GM21447 (cell line): ENCODE results near the gene TMEM176A.

Experiments
- ATAC-seq: cut with Tn5 transposase; IDR thresholded peaks from one replicate; pipeline ENCODE4 v1.9.1; 2021; ENCODE audit not compliant: unreplicated experiment

The TMEM176A gene

DNA sequence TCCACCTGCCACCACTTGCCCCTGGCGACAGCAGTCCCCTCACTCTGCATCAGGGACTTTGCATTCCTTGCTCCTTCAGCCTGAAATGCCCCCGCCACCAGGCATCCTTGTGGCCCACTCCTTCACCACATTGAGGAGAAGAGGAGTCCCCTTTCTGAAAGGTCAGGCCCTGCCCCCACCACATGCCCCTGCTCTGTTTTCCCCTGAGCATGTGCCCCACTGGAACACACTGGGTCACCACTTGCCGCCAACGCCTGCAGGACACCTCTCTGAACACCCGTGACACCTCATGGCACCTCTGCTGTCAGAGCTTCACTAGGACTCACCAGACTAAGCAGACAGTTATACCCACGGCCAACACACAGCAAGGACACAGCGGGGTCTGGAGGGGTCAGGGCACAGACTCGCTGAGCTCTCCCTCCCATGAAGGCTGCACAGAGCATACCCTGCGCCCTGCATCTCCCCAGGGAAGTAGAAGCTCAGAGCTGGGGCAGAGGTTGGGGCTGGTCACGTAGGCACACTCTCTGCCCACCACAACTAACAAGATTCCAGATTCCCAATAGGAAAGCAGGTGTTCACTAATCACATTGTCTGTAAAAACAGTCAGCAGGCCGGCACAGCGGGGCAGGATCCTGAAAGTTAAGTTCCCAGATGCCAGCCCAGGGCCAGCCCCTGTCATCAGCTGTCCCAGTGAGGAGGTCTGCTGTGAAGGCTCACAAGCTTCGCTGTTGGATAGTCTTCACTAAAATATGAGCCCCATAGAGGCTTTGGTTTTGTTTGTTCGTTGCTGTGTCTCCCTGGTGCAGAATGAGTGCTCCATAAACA lies 45.9 kb downstream of the TMEM176A start:
- no peak for ATAC-seq

DNA sequence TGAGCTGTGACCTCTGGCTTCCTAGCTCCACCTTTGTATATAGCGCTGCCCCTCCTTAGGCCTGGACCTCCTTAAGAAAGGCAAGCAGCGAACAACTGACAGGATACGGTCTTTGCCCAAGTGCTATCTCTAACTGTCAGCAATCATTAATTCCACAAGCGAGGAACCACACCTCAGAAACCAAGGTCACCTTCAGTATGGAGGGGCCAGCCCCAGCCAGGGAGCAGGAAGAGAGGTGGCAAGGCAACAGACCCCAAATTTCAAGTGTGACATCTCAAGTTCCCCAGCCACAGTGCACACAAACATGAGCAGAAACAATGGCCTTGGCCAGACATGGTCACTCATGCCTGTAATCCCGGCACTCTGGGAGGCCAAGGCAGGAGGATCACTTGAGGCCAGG lies 47.0 kb downstream of the TMEM176A start:
- ATAC-seq = no peak

DNA sequence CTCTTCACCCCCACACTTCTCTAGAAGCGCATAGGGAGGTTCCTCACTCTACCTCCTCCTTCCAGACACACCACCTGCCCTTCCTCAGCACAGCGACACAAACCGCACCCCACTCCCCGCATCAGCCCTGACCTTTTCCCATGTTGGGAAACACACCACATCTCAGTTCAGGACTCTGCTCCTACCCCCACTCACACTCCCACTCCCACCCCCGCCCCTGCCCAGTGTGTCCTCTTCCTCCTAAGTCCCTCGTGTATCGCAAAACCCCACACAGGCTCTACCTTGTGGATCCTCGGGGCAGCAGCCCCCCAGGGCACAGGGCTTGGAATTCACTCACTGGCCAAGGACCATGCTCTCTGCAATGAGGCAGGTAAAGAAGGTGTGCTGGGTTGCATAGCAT lies 47.5 kb downstream of the TMEM176A start:
- no peak for ATAC-seq

DNA sequence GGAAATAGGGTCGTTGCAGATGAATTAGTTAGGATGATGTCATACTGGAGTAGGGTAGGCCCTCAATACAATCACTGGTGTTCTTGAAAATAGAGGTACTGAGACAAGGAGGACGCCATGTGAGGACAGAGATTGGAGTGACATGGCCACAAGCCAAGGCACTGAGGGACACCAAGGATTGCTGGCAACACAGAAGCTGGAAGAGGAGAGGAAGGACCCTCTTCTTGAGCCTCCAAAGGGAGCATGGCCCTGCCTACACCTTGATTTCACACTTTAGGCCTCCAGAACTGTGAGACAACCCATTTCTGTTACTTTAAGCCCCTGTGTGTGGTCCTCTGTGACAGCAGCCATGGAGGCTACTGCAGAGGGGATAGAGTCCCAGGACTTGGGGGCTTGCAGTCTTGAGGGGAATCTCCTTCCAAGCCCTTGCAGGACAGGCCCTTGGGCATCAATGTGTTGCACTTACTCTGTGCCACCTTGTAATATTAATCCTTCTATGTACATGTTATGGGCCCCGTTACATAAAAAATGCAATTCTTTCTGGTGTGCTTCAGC lies 48.1 kb downstream of the TMEM176A start:
- ATAC-seq = no peak

DNA sequence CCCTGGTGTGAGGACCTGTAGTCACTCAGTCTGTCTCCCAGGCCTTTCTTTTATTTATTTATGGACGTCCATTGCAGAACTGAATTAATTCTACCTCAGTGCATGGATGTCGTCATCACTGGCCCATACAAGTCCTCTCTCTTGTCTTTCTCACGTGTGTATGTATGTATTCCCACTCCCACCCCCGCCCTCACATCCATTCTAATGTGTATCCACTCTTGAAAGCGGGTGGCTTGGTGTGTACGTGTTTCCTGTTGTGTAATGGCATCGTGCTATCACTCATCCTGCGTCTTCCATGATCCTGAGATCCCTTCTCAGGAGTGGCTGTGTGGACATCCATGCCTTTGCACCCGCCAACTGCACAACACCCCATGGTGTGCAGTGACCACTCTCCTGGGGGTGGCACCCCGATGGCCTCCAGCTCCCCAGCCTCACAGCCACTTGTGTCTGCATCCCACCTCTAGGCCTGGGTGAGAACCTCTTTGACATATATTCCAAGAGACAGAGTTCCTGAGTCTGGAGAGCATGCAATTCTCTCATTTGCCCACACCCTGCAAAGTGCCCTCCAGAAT lies 48.7 kb downstream of the TMEM176A start:
- ATAC-seq = no peak

DNA sequence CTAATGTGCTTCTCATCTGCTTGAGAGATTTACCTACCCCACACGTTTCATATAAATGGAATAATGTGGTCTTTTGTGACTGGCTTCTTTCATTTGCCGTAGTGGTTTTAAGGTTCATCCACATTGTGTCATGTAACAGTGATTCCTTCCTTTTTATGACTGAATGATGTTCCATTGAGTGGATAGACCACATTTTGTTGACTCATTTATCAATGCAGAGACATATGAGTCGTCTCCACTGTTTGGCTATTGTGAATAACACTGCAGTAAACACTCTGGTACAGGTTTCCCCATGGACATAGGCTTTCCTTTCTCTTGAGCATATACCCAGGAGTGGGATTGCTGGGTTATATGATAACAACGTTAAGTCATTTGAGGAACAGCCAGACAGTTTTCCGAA lies 49.7 kb downstream of the TMEM176A start:
- no peak for ATAC-seq

DNA sequence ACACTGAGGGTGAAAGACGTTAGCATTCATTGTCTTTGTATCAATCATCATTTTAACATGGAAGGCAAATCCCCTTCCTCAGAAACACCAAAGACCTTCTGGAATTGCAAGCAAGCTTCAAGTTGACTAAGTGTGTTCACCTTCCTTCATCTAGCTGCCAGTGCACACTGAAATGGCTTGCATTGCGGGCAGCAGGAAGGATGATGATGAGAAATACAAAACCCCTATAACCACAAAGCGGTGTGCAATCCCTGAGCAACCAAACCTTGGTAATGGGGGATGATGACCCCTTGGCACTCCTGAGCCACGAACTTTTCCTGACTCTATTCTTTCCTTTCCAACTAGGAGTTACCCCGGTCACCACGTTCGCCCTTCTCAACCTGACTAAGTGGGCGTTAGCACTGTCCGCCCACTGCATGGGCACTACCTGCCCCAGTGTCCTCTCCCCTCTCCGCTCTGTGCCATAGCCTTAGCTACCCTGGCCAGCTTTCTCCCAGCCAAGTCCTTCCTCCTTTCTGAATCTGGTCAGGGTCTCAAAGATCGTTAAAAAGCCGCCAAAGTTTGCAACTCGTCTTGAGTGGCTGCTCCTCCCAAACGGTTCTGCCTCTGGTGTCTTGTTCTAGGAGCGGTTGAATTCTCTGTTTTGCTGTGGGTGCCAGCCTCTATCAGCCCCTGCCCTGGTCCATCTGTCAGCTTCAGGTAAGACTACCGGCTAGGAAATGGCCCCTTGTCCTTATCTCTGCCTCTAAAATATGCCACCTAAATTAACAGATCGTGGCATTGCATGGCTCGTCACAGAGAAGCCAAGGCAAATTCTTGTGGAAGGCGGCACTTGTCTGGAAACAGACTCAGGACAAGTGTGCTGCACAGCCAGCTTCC lies 51.2 kb downstream of the TMEM176A start:
- ATAC-seq = no peak

DNA sequence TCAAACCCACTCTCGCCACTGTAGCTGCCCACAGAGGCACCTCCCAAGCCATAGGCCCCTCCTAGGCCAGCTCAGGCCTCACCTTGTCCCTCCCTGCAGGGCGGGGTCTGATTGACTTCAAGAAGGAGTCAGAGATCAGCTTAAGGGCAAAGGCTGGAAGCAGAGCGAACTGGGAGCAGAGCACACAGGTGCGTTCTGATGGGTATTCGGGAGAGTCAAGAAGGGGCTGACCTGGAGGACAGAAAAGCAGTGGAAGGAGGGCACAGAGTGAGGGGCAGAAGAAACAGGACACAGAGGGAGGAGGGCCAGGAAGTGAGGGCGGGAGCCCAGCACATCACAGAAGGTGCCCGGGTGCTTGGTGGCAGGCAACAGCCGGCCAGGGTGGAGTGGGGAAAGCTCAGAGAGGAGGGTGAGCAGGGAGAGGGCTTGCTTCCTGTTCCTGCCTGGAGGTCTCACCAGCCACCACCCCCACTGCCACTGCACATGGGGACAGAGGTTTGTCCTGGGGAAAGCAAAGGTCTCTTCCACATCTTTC lies 51.9 kb downstream of the TMEM176A start, which contains the start of gene AOC1:
Gene AOC1, plus strand, starts transcription at position 147 of the 535 bp plus-strand sequence. CDS start 3,954 bp downstream, outside the sequence.
- ATAC-seq = no peak

DNA sequence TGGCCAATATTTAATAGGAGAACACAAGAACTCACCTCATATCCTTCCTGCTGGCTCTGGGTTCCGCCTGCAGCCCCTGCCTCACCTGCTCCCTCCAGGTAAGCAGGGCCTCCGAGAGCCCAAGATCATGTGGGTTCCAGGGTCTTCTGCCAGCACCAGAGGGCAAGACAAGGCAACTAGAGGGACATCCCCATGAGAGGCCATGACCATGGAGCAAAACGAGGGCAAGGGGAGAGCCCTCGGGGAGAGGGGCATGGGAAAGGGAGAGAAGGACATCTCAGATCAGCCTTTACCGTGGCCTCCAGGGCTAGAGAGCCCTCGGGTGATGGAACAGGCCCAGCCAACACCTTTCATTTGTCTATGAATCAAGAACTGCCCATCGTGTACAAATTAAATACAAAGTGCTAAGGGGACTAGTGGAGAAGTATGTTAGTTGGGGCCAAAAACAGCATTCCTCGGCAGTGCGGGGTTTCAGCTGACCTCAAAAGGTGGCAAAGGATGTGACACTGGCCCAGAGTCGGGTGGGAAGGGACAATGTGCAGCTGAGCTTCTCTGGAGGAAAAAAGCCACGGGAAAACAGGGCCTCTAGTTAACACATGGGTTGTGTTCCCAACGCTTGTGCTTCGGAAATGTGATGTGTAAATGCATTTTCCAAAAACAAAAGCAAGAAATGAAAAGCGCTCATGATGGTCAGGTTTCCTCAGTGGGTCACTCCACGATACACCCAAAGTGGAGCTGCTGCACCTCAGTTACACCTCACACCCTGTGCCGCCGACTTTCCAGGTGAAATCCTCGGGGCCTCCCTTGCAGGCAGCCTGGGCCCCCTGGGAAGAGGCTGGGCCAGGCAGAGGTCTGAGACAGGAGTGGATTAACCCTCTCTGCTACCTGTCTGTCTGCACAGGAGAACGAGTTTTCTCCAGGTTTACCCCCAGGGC lies 53.8 kb downstream of the TMEM176A start:
- ATAC-seq = no peak
